ENCODE results near the gene F13A1.

DNA sequence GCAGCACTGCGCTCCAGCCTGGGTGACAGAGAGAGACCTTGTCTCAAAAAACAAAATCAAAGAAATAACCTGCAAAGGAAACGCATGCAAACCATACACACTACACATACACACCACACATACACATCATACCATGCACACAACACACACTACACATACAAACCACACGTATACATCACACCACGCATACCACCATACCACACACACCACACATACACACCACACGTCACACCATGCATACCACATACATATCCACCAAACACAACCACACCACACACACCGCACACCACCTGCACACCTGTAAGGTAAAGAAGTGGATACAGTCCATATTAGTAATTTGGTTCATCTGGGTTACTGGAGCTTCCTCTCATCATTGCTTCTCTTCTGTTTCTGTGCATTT lies 32.3 kb upstream of the F13A1 start:
- TF ChIP-seq, protein P1, sequence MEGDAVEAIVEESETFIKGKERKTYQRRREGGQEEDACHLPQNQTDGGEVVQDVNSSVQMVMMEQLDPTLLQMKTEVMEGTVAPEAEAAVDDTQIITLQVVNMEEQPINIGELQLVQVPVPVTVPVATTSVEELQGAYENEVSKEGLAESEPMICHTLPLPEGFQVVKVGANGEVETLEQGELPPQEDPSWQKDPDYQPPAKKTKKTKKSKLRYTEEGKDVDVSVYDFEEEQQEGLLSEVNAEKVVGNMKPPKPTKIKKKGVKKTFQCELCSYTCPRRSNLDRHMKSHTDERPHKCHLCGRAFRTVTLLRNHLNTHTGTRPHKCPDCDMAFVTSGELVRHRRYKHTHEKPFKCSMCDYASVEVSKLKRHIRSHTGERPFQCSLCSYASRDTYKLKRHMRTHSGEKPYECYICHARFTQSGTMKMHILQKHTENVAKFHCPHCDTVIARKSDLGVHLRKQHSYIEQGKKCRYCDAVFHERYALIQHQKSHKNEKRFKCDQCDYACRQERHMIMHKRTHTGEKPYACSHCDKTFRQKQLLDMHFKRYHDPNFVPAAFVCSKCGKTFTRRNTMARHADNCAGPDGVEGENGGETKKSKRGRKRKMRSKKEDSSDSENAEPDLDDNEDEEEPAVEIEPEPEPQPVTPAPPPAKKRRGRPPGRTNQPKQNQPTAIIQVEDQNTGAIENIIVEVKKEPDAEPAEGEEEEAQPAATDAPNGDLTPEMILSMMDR (IDR thresholded peaks at IDR 0.05): no peak
- TF ChIP-seq POLR2A (IDR thresholded peaks at IDR 0.05) (no peak), POLR2AphosphoS5 (IDR thresholded peaks at IDR 0.05) (no peak)

Data from gastroesophageal sphincter (tissue), 3 donors.